ENCODE data around the gene GNAQ.

DNA sequence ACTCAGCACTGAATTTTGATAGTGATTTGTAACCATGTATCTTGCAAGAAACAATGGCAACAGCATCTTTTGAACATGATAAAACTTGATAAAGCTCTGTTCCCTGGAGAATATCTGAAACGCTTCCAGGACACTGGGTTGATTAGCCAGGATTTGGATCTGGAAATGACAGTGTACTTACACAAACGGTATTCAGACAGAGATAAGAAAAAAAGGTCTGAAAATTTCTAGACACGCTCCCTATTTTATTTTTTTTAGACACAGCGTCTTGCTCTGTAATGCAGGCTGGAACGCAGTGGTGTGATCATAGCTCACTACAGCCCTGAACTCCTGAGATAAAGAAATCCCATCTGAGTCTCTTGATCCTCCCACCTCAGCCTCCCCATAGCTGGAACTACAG, 109.0 kb downstream of the GNAQ start:
- TF ChIP-seq POLR2A (IDR thresholded peaks at IDR 0.05): no peak
- no peak for TF ChIP-seq CTCF (IDR thresholded peaks at IDR 0.05)
